Liver (tissue), 9 donors: ENCODE results near the gene PHLDB2. TPM values are rescaled to one million over a fixed set of nuclear protein-coding genes. Genes with fewer than 3 reads are reported as not detected.

Experiments
- DNase-seq: peaks from one replicate; pipeline ENCODE4 v3.0.0-alpha.2; 2017; ENCODE audit warnings: low spot score
- H3K27ac ChIP-seq, 2 donors: one replicate each; pipeline ENCODE4 v1.7.0; 2013; ENCODE audit warnings: inconsistent platforms in 2 of 2, low read length in 2 of 2, control low read depth in 1 of 2, low read depth in 1 of 2, mild to moderate bottlenecking in 1 of 2
- H3K27me3 ChIP-seq, 4 donors: one replicate each; pipeline versions ENCODE4 v1.6.1 to v1.7.0; 2013; ENCODE audit warnings: low read length in 3 of 4, inconsistent platforms in 1 of 4, mild to moderate bottlenecking in 1 of 4, moderate library complexity in 1 of 4; ENCODE audit not compliant: control insufficient read depth in 4 of 4, insufficient read depth in 4 of 4
- H3K36me3 ChIP-seq, 4 donors: one replicate each; pipeline versions ENCODE4 v1.6.1 to v1.7.0; 2013; ENCODE audit warnings: low read length in 3 of 4, mild to moderate bottlenecking in 3 of 4, low read depth in 1 of 4, moderate library complexity in 1 of 4; ENCODE audit not compliant: control insufficient read depth in 4 of 4, insufficient read depth in 3 of 4
- H3K4me1 ChIP-seq, 4 donors: one replicate each; pipeline versions ENCODE4 v1.6.1 to v1.7.0; 2013; ENCODE audit warnings: low read length in 3 of 4, mild to moderate bottlenecking in 3 of 4, moderate library complexity in 1 of 4; ENCODE audit not compliant: control insufficient read depth in 4 of 4, insufficient read depth in 4 of 4
- H3K4me3 ChIP-seq, 3 donors: one replicate each; pipeline versions ENCODE4 v1.6.1 to v1.7.0; 2013; ENCODE audit warnings: low read length in 3 of 3, control low read depth in 1 of 3, low read depth in 1 of 3, mild to moderate bottlenecking in 1 of 3
- H3K9ac ChIP-seq, 2 donors: one replicate each; pipeline ENCODE4 v1.7.0; 2013; ENCODE audit warnings: low read length in 2 of 2, mild to moderate bottlenecking in 2 of 2, moderate library complexity in 2 of 2, control low read depth in 1 of 2, low read depth in 1 of 2
- H3K9me3 ChIP-seq, 4 donors: one replicate each; pipeline versions ENCODE4 v1.6.1 to v1.7.0; 2013; ENCODE audit warnings: low read length in 3 of 4; ENCODE audit not compliant: control insufficient read depth in 4 of 4
- EGR1 ChIP-seq, 2 donors: IDR thresholded peaks; 2 replicates each; pipeline ENCODE4 v1.6.1; 2016 to 2018; ENCODE audit warnings: antibody characterized with exemption in 2 of 2, low read depth in 2 of 2
- FOXA1 ChIP-seq: IDR thresholded peaks from 2 replicates; pipeline ENCODE4 v1.6.1; 2016; ENCODE audit warnings: antibody characterized with exemption
- FOXA2 ChIP-seq: IDR thresholded peaks from 2 replicates; pipeline ENCODE4 v1.6.1; 2016; ENCODE audit warnings: antibody characterized with exemption
- GABPA ChIP-seq, 2 donors: IDR thresholded peaks in 1 of 2; conservative IDR thresholded peaks in 1 of 2; 2 replicates each; pipeline ENCODE4 v1.6.1; 2016; ENCODE audit warnings: antibody characterized with exemption in 2 of 2, mild to moderate bottlenecking in 1 of 2, moderate library complexity in 1 of 2
- HNF4A ChIP-seq, 2 donors: conservative IDR thresholded peaks; 2 replicates each; pipeline ENCODE4 v1.6.1; 2016; ENCODE audit warnings: antibody characterized with exemption in 2 of 2, mild to moderate bottlenecking in 2 of 2
- HNF4G ChIP-seq: IDR thresholded peaks from 2 replicates; pipeline ENCODE4 v1.6.1; 2016; ENCODE audit warnings: antibody characterized with exemption
- JUND ChIP-seq, 2 donors: IDR thresholded peaks; 2 replicates each; pipeline ENCODE4 v1.6.1; 2016; ENCODE audit warnings: antibody characterized with exemption in 2 of 2
- NR2F2 ChIP-seq: IDR thresholded peaks from 2 replicates; pipeline ENCODE4 v1.6.1; 2016; ENCODE audit warnings: antibody characterized with exemption
- RAD21 ChIP-seq, 2 donors: IDR thresholded peaks; 2 replicates each; pipeline ENCODE4 v1.6.1; 2016; ENCODE audit warnings: antibody characterized with exemption in 2 of 2, mild to moderate bottlenecking in 2 of 2
- RXRA ChIP-seq, 2 donors: IDR thresholded peaks; 2 replicates each; pipeline ENCODE4 v1.6.1; 2017 to 2018; ENCODE audit warnings: antibody characterized with exemption in 2 of 2, mild to moderate bottlenecking in 1 of 2
- SP1 ChIP-seq: IDR thresholded peaks from 2 replicates; pipeline ENCODE4 v1.6.1; 2018; ENCODE audit warnings: antibody characterized with exemption, mild to moderate bottlenecking
- YY1 ChIP-seq: IDR thresholded peaks from 2 replicates; pipeline ENCODE4 v1.6.1; 2016; ENCODE audit warnings: antibody characterized with exemption, mild to moderate bottlenecking
- WGBS: extraction: QIAGEN DNeasy Blood & Tissue Kit; methylation state at CpG from one replicate; pipeline ENCODE4 v1.1.7; 2013; 5-methylcytosine and 5-hydroxymethylcytosine counted together
- polyA plus RNA-seq, 2 donors: library from polyadenylated mRNA; stranded (reverse) in 1 of 2; unstranded in 1 of 2; fragments of 200-250 nt in 1 of 2; fragments of >200 nt in 1 of 2; fragmentation: Nextera tagmentation in 1 of 2; extraction: Ambion mirVana in 1 of 2; gene quantifications; one replicate each; pipeline versions ENCODE4 v1.2.1 to v1.2.3, GENCODE V29; 2013 to 2015
- total RNA-seq, 2 donors: library from RNA; depleted of rRNA; stranded (reverse); fragments of >200 nt; gene quantifications; one replicate each; pipeline ENCODE4 v1.2.3, GENCODE V29; 2014
- TF ChIP-seq, protein P1 (sequence below): IDR thresholded peaks from 2 replicates; pipeline ENCODE4 v1.6.1; 2016; ENCODE audit warnings: antibody characterized with exemption
- TF ChIP-seq, protein P2 (sequence below): IDR thresholded peaks from 2 replicates; pipeline ENCODE4 v1.6.1; 2016; ENCODE audit warnings: antibody characterized with exemption
- TF ChIP-seq, protein P3 (sequence below): IDR thresholded peaks from 2 replicates; pipeline ENCODE4 v1.6.1; 2016; ENCODE audit warnings: antibody characterized with exemption, mild to moderate bottlenecking
- TF ChIP-seq, protein P4 (sequence below): IDR thresholded peaks from 2 replicates; pipeline ENCODE4 v1.6.1; 2016; ENCODE audit warnings: antibody characterized with exemption
- TF ChIP-seq, protein P5 (sequence below): fragments of 150-350 bp; IDR thresholded peaks from 2 replicates; pipeline ENCODE4 v1.5.1; 2017; ENCODE audit warnings: improper control_type of control experiment, low read depth, low read length; ENCODE audit not compliant: missing input control
- donor health status: healthy.
- donor health status: healthy.
- donor health status: healthy.
- donor health status: healthy.
- donor health status: healthy.

PHLDB2 gene
- total and polyA plus RNA-seq, 4 donors, result 9.7 to 42.9 (median 22.2) TPM

DNA sequence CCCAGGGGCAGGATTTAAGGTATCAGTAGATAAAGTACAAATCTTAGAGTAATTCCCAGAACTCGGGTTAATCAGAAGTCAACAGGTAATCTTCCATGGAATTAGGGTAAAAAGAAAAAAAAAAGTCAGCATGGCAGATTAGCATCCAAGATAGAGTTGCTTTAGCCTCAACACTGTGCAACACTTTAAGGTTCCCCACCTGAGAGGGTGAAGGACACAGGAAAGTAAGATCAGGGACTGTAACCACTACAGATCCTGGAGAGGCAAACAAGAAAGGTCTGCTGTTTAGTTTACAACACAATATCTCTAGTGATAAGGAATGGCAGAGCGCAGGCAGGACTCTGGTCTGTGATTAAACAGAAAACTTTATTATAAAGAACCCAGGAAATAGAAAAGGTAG lies 4.1 kb upstream of the PHLDB2 start:
- Histone ChIP-seq H3K36me3 (peaks cover 0 to 14% (median 0%) of the 10 kb centered on the region in 4 donors), H3K27me3 (no peaks in the 10 kb centered on the region), H3K4me3 (no peak overlapping the region), H3K4me1 (peaks cover 0 to 16% (median 7%) of the 10 kb centered on the region in 4 donors), H3K9me3 (no peaks in the 10 kb centered on the region), H3K27ac (no peak overlapping the region), H3K9ac (no peak overlapping the region)
- no peak for DNase-seq
- TF ChIP-seq RAD21 (IDR thresholded peaks at IDR 0.05) (no peak), EGR1 (IDR thresholded peaks at IDR 0.05; ENCODE audit: low read depth in 2 of 2) (no peak)
- TF ChIP-seq, protein P1, sequence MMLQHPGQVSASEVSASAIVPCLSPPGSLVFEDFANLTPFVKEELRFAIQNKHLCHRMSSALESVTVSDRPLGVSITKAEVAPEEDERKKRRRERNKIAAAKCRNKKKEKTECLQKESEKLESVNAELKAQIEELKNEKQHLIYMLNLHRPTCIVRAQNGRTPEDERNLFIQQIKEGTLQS, result no peak
- WGBS, result 78% methylated on average over 2 of the region's 2 CpGs

DNA sequence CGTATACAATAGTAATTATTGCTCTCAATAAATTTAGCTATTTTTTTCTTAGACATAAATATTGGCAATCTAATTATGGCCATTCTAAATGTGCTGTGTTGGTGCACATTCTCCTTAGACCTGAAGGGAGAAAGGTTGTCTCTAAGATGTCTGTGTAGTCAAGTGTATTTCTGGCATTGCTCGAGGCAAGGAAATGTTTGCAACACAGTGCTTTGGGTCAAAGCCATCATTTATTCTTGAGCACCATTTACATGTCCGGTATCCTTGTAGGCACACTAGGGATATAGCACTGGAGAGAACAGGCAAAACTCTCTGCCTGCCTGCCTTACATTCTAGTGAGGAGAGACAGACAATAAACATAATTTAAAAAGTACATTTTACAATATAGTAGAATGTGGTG lies 2.6 kb upstream of the PHLDB2 start:
- Histone ChIP-seq H3K4me3 (no peak overlapping the region), H3K36me3 (peaks cover 0 to 14% (median 0%) of the 10 kb centered on the region in 4 donors), H3K27me3 (no peaks in the 10 kb centered on the region), H3K27ac (no peak overlapping the region), H3K9me3 (no peaks in the 10 kb centered on the region), H3K9ac (no peak overlapping the region), H3K4me1 (peaks cover 0 to 24% (median 16%) of the 10 kb centered on the region in 4 donors)
- no peak for DNase-seq
- 93% methylated on average over 3 of the region's 3 CpGs for WGBS
- TF ChIP-seq, protein P2, sequence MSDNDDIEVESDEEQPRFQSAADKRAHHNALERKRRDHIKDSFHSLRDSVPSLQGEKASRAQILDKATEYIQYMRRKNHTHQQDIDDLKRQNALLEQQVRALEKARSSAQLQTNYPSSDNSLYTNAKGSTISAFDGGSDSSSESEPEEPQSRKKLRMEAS, result no peak
- TF ChIP-seq, protein P3, sequence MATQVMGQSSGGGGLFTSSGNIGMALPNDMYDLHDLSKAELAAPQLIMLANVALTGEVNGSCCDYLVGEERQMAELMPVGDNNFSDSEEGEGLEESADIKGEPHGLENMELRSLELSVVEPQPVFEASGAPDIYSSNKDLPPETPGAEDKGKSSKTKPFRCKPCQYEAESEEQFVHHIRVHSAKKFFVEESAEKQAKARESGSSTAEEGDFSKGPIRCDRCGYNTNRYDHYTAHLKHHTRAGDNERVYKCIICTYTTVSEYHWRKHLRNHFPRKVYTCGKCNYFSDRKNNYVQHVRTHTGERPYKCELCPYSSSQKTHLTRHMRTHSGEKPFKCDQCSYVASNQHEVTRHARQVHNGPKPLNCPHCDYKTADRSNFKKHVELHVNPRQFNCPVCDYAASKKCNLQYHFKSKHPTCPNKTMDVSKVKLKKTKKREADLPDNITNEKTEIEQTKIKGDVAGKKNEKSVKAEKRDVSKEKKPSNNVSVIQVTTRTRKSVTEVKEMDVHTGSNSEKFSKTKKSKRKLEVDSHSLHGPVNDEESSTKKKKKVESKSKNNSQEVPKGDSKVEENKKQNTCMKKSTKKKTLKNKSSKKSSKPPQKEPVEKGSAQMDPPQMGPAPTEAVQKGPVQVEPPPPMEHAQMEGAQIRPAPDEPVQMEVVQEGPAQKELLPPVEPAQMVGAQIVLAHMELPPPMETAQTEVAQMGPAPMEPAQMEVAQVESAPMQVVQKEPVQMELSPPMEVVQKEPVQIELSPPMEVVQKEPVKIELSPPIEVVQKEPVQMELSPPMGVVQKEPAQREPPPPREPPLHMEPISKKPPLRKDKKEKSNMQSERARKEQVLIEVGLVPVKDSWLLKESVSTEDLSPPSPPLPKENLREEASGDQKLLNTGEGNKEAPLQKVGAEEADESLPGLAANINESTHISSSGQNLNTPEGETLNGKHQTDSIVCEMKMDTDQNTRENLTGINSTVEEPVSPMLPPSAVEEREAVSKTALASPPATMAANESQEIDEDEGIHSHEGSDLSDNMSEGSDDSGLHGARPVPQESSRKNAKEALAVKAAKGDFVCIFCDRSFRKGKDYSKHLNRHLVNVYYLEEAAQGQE, result no peak
- TF ChIP-seq JUND (IDR thresholded peaks at IDR 0.05) (no peak), FOXA1 (no peak), FOXA2 (no peak), YY1 (no peak), EGR1 (IDR thresholded peaks at IDR 0.05; ENCODE audit: low read depth in 2 of 2) (no peak), SP1 (no peak), HNF4G (no peak), RXRA (IDR thresholded peaks at IDR 0.05) (no peak), GABPA (IDR thresholded peaks at IDR 0.05 in 1 of 2, conservative IDR thresholded peaks at IDR 0.05 in 1 of 2) (no peak), HNF4A (conservative IDR thresholded peaks at IDR 0.05) (no peak), NR2F2 (no peak)
- TF ChIP-seq, protein P4, sequence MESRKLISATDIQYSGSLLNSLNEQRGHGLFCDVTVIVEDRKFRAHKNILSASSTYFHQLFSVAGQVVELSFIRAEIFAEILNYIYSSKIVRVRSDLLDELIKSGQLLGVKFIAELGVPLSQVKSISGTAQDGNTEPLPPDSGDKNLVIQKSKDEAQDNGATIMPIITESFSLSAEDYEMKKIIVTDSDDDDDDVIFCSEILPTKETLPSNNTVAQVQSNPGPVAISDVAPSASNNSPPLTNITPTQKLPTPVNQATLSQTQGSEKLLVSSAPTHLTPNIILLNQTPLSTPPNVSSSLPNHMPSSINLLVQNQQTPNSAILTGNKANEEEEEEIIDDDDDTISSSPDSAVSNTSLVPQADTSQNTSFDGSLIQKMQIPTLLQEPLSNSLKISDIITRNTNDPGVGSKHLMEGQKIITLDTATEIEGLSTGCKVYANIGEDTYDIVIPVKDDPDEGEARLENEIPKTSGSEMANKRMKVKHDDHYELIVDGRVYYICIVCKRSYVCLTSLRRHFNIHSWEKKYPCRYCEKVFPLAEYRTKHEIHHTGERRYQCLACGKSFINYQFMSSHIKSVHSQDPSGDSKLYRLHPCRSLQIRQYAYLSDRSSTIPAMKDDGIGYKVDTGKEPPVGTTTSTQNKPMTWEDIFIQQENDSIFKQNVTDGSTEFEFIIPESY, result no peak
- TF ChIP-seq, protein P5, sequence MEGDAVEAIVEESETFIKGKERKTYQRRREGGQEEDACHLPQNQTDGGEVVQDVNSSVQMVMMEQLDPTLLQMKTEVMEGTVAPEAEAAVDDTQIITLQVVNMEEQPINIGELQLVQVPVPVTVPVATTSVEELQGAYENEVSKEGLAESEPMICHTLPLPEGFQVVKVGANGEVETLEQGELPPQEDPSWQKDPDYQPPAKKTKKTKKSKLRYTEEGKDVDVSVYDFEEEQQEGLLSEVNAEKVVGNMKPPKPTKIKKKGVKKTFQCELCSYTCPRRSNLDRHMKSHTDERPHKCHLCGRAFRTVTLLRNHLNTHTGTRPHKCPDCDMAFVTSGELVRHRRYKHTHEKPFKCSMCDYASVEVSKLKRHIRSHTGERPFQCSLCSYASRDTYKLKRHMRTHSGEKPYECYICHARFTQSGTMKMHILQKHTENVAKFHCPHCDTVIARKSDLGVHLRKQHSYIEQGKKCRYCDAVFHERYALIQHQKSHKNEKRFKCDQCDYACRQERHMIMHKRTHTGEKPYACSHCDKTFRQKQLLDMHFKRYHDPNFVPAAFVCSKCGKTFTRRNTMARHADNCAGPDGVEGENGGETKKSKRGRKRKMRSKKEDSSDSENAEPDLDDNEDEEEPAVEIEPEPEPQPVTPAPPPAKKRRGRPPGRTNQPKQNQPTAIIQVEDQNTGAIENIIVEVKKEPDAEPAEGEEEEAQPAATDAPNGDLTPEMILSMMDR, result no peak
- TF ChIP-seq, protein P1, result no peak
